Mesendoderm (in vitro differentiated cells): ENCODE measurements around the gene UBL7.

Experiments used
- DNase-seq: peaks from one replicate; pipeline ENCODE4 v3.0.0; 2013
- H2AK5ac ChIP-seq: 2 replicates; pipeline ENCODE4 v1.6.1; 2013; ENCODE audit warnings: low read length, inconsistent platforms
- H2BK120ac ChIP-seq: 2 replicates; pipeline ENCODE4 v1.6.1; 2013; ENCODE audit warnings: low read depth, mild to moderate bottlenecking, low read length, moderate library complexity, mixed read lengths
- H2BK15ac ChIP-seq: replicated peaks from 2 replicates; pipeline ENCODE4 v1.6.1; 2013; ENCODE audit warnings: low read depth, mild to moderate bottlenecking, moderate library complexity
- H2BK5ac ChIP-seq: 2 replicates; pipeline ENCODE4 v1.6.1; 2013; ENCODE audit warnings: low read length, inconsistent platforms
- H3K18ac ChIP-seq: 2 replicates; pipeline ENCODE4 v1.6.1; 2013; ENCODE audit warnings: mild to moderate bottlenecking, low read length, mixed read lengths
- H3K23ac ChIP-seq: one replicate; pipeline ENCODE4 v1.6.1; 2013; ENCODE audit warnings: low read length
- H3K27ac ChIP-seq: 2 replicates; pipeline ENCODE4 v1.5.1; 2013; ENCODE audit warnings: low read depth, mild to moderate bottlenecking, inconsistent platforms, low read length, moderate library complexity
- H3K27me3 ChIP-seq: 2 replicates; pipeline ENCODE4 v1.6.1; 2013; ENCODE audit warnings: low read length, control low read depth, mild to moderate bottlenecking, inconsistent platforms; ENCODE audit not compliant: insufficient read depth, poor library complexity
- H3K36me3 ChIP-seq: 2 replicates; pipeline ENCODE4 v1.6.1; 2013; ENCODE audit warnings: low read length, inconsistent platforms; ENCODE audit not compliant: control insufficient read depth, insufficient read depth
- H3K4ac ChIP-seq: one replicate; pipeline ENCODE4 v1.6.1; 2013; ENCODE audit warnings: low read depth, mild to moderate bottlenecking, low read length, moderate library complexity
- H3K4me1 ChIP-seq: 2 replicates; pipeline ENCODE4 v1.6.1; 2013; ENCODE audit warnings: low read depth, low read length, inconsistent platforms; ENCODE audit not compliant: control insufficient read depth
- H3K4me2 ChIP-seq: 2 replicates; pipeline ENCODE4 v1.6.1; 2013; ENCODE audit warnings: low read length
- H3K4me3 ChIP-seq: 2 replicates; pipeline ENCODE4 v1.5.1; 2013; ENCODE audit warnings: mild to moderate bottlenecking, low read length
- H3K56ac ChIP-seq: one replicate; pipeline ENCODE4 v1.6.1; 2013; ENCODE audit warnings: low read length
- H3K79me1 ChIP-seq: 2 replicates; pipeline ENCODE4 v1.6.1; 2013; ENCODE audit warnings: low read length, inconsistent platforms
- H3K79me2 ChIP-seq: 2 replicates; pipeline ENCODE4 v1.6.1; 2013; ENCODE audit warnings: mild to moderate bottlenecking, low read length; ENCODE audit not compliant: control insufficient read depth, insufficient read depth
- H3K9ac ChIP-seq: 2 replicates; pipeline ENCODE4 v1.6.1; 2013; ENCODE audit warnings: low read length, inconsistent platforms
- H4K5ac ChIP-seq: one replicate; pipeline ENCODE4 v1.6.1; 2013; ENCODE audit warnings: low read length
- H4K8ac ChIP-seq: one replicate; pipeline ENCODE4 v1.6.1; 2013; ENCODE audit warnings: low read depth, mild to moderate bottlenecking, control low read depth, low read length, moderate library complexity
- WGBS: extraction: QIAGEN DNeasy Blood & Tissue Kit; methylation state at CpG from one replicate; pipeline ENCODE4 v1.1.7; 2013; ENCODE audit warnings: low lambda C conversion rate, missing lambda C conversion rate; ENCODE audit not compliant: insufficient coverage; ENCODE audit errors: extremely low coverage; 5-methylcytosine and 5-hydroxymethylcytosine counted together

Gene UBL7

GRCh38 chr15:74399100-74399499 is 61.9 kb downstream of the UBL7 start:
- Histone ChIP-seq H3K4me2 (no peak overlapping the region), H2BK5ac (no peak overlapping the region), H2BK120ac (no peak overlapping the region), H3K23ac (no peak overlapping the region), H3K27ac (no peak overlapping the region), H3K79me2 (no peaks in the 10 kb centered on the region), H3K4ac (no peak overlapping the region), H3K27me3 (no peaks in the 10 kb centered on the region), H3K36me3 (no peaks in the 10 kb centered on the region), H3K4me1 (no peaks in the 10 kb centered on the region), H2AK5ac (no peak overlapping the region), H3K79me1 (no peaks in the 10 kb centered on the region), H3K56ac (no peak overlapping the region), H2BK15ac (no peak overlapping the region), H3K9ac (no peak overlapping the region), H4K5ac (no peak overlapping the region), H3K18ac (no peak overlapping the region), H3K4me3 (no peak overlapping the region), H4K8ac (no peak overlapping the region)
- WGBS: no CpG with 5 or more reads among the region's 3 CpGs
- DNase-seq: no peak

- no peaks in the 10 kb centered on the region for H3K79me1 ChIP-seq
- no peak overlapping the region for H3K23ac ChIP-seq
- H2AK5ac ChIP-seq: no peak overlapping the region
- H3K27me3 ChIP-seq: no peaks in the 10 kb centered on the region
- no peak overlapping the region for H4K8ac ChIP-seq
- no peak overlapping the region for H3K27ac ChIP-seq
- WGBS: no CpG with 5 or more reads among the region's 5 CpGs
- H3K4me2 ChIP-seq: no peak overlapping the region
- H3K4ac ChIP-seq: no peak overlapping the region
- no peak for DNase-seq
- no peak overlapping the region for H2BK5ac ChIP-seq
- no peak overlapping the region for H3K9ac ChIP-seq
- no peaks in the 10 kb centered on the region for H3K36me3 ChIP-seq
- no peaks in the 10 kb centered on the region for H3K4me1 ChIP-seq
- no peaks in the 10 kb centered on the region for H3K79me2 ChIP-seq
- no peak overlapping the region for H3K56ac ChIP-seq
- H3K18ac ChIP-seq: no peak overlapping the region
- no peak overlapping the region for H4K5ac ChIP-seq
- H2BK120ac ChIP-seq: no peak overlapping the region
- no peak overlapping the region for H3K4me3 ChIP-seq
- no peak overlapping the region for H2BK15ac ChIP-seq
These were observed 62.8 kb downstream of the UBL7 start for GRCh38 chr15:74398183-74398582.

- no peaks in the 10 kb centered on the region for H3K79me2 ChIP-seq
- no peak overlapping the region for H3K4me2 ChIP-seq
- H3K4ac ChIP-seq: no peak overlapping the region
- WGBS: no CpG with 5 or more reads among the region's 6 CpGs
- H2BK5ac ChIP-seq: no peak overlapping the region
- H3K27ac ChIP-seq: no peak overlapping the region
- no peak overlapping the region for H2AK5ac ChIP-seq
- H3K36me3 ChIP-seq: no peaks in the 10 kb centered on the region
- H2BK15ac ChIP-seq: no peak overlapping the region
- H3K18ac ChIP-seq: no peak overlapping the region
- H2BK120ac ChIP-seq: no peak overlapping the region
- H3K4me3 ChIP-seq: no peak overlapping the region
- DNase-seq: no peak
- no peak overlapping the region for H3K56ac ChIP-seq
- H3K23ac ChIP-seq: no peak overlapping the region
- H3K9ac ChIP-seq: no peak overlapping the region
- H3K27me3 ChIP-seq: no peaks in the 10 kb centered on the region
- no peak overlapping the region for H4K8ac ChIP-seq
- no peak overlapping the region for H4K5ac ChIP-seq
- H3K4me1 ChIP-seq: no peaks in the 10 kb centered on the region
- no peaks in the 10 kb centered on the region for H3K79me1 ChIP-seq
These were observed 63.5 kb downstream of the UBL7 start for GRCh38 chr15:74397239-74398068.

- H2BK5ac ChIP-seq: no peak overlapping the region
- no peaks in the 10 kb centered on the region for H3K79me2 ChIP-seq
- H3K4me1 ChIP-seq: no peaks in the 10 kb centered on the region
- DNase-seq: peak; percentile 61
- no peak overlapping the region for H3K4me2 ChIP-seq
- no peak overlapping the region for H3K27ac ChIP-seq
- no peak overlapping the region for H4K5ac ChIP-seq
- H3K18ac ChIP-seq: no peak overlapping the region
- H3K36me3 ChIP-seq: no peaks in the 10 kb centered on the region
- peak overlapping the region; percentile 82 for H2AK5ac ChIP-seq
- H2BK120ac ChIP-seq: no peak overlapping the region
- no peaks in the 10 kb centered on the region for H3K27me3 ChIP-seq
- no peaks in the 10 kb centered on the region for H3K79me1 ChIP-seq
- no peak overlapping the region for H2BK15ac ChIP-seq
- H3K56ac ChIP-seq: peak overlapping the region; percentile 15
- no CpG with 5 or more reads among the region's 9 CpGs for WGBS
- no peak overlapping the region for H3K4me3 ChIP-seq
- H3K4ac ChIP-seq: no peak overlapping the region
- H4K8ac ChIP-seq: no peak overlapping the region
- H3K23ac ChIP-seq: no peak overlapping the region
- H3K9ac ChIP-seq: no peak overlapping the region
These were observed 64.3 kb downstream of the UBL7 start for GRCh38 chr15:74396445-74397238.

GRCh38 chr15:74396146-74396438 is 64.9 kb downstream of the UBL7 start:
- Histone ChIP-seq H3K4me1 (no peaks in the 10 kb centered on the region), H3K23ac (no peak overlapping the region), H2BK120ac (no peak overlapping the region), H3K79me2 (no peaks in the 10 kb centered on the region), H2BK15ac (no peak overlapping the region), H3K79me1 (no peaks in the 10 kb centered on the region), H3K9ac (no peak overlapping the region), H3K4me2 (no peak overlapping the region), H4K5ac (no peak overlapping the region), H3K27me3 (no peaks in the 10 kb centered on the region), H3K27ac (no peak overlapping the region), H3K56ac (no peak overlapping the region), H3K4me3 (no peak overlapping the region), H2BK5ac (no peak overlapping the region), H3K4ac (no peak overlapping the region), H3K36me3 (no peaks in the 10 kb centered on the region), H4K8ac (no peak overlapping the region), H3K18ac (no peak overlapping the region), H2AK5ac (no peak overlapping the region)
- DNase-seq: no peak
- no CpG with 5 or more reads among the region's 10 CpGs for WGBS
